Measurements from ENCODE around the gene GP1BB. TPM values are rescaled to one million over a fixed set of nuclear protein-coding genes. Genes with fewer than 3 reads are reported as not detected.
"Not testable (repeated sequence)": the region's sequence is repeated elsewhere in the genome, so short reads cannot be mapped to it uniquely, and the experiment has no call there.

Gene GP1BB
- 11.2 and 12.3 TPM in 2 replicates for total RNA-seq (2014; rRNA removed; shearing (Covaris generic); ENCODE audit: low replicate concordance)

DNA sequence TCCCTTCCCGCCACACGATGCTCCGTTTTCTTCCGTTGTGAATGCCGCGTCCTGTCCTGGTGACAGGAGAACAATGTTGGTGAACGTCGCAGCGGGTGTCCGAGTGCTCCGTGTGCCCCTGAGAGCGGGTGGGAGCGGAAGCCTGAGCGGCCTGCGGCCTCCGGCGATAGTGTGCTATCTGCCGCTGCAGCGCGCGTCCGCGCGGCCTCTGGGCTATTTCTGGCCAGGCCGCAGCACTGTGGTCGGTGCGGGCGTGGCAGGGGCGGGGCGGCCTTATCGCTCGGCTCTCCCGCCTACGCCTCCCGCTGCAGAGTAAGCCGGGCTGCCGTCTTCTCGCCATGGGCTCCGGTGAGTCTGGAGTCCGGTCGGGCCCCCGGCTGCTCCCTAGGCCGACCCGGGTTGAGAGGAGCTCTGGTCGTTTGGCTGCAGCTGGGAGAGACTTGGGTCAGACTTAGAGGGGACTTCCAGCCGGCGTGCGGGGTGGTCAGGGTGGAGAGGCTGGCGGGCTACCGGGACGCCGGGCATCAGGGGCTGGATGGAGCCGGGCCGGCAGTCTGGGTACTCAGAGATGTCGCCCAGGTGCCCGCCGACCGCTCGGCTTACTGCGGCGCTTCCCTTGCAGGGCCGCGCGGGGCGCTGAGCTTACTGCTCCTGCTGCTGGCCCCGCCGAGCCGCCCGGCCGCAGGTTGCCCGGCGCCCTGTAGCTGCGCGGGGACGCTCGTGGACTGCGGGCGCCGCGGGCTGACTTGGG, at the start of gene GP1BB:
GP1BB (plus strand) TSS at position 308 of the 751 bp plus-strand sequence; CDS start at position 339, 31 bp downstream.
- no peak for DNase-seq (ENCODE audit: low read depth)
- in situ Hi-C loops (cut with HindIII; ENCODE audit: low pct_unique_long_range_greater_than_20kb, low sequenced_read_pairs), result no loop called here

DNA sequence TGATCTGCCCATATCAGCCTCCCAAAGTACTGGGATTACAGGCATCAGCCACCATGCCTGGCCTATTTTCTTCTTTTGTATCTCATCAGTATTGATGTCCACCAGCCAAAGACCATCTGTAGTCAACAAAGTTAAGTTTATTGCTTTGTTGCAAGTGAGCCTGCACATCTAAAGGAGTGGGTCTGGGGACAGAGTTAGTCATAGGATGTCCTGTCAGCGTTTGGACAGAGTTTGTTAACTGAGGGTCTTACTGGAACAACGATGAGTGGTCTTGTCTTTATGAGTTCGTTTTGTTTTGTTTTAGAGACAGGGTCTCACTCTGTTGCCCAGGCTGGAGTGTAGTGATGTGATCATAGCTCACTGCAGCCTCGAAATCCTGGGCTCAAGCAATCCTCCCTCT, 49.7 kb upstream of the GP1BB start:
- no peak for DNase-seq (ENCODE audit: low read depth)
- in situ Hi-C loops (cut with HindIII; ENCODE audit: low pct_unique_long_range_greater_than_20kb, low sequenced_read_pairs), result no loop called here

DNA sequence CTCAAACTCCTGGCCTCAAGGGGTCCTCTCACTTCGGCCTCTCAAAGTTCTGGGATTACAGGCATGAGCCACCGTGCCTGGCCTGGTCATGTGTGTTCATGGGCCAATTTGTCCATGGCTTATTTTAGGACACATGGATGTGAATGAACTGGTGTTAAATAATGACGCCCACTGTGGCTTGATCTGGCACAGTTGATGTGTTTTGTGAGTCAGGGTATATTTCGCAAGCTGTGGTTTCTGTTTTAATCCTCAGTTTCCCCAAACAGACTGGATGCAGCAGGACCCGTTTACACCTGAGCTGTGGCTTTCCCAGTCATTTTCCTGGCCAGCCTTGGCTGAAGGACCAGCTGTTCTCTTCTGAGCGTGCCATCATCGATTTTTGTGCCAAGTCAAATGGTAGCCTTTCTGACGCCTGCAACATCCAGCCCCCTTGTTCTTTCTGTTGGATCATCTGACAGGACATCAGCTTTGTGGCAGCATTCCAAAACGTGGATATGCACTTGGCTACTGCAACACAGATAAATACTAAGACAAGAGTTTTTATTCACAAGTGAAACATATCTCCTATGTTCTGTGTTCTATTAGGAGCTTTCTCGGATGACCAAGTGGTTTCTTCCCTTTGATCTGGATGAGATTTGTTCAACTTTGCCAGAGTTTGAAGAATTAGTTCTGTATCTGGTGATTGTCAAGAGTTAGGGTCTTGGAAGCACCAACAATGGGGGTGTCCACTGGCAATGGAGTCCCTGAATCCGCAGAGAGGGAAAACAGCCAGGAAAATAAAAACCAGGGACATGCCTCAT, 49.0 kb upstream of the GP1BB start:
- in situ Hi-C loops (cut with HindIII; ENCODE audit: low pct_unique_long_range_greater_than_20kb, low sequenced_read_pairs), result no loop called here
- no peak for DNase-seq (ENCODE audit: low read depth)

DNA sequence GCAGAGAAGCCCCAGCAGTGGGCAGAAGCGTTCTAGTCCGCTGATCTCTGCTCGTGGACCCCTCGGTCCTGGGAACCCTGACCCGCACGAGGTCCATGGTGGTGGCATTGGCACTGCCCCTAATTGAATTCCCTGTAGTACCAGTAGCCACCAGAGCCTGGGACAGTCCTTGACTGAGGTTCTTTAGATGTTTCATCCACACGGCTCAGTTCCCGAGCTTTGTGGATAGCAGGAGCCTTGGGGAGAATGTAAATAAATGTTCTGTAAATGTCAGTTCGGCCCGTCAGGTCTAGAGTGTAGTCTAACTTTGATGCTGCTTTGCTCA, 48.4 kb upstream of the GP1BB start:
- in situ Hi-C loops (cut with HindIII; ENCODE audit: low pct_unique_long_range_greater_than_20kb, low sequenced_read_pairs), result no loop called here
- no peak for DNase-seq (ENCODE audit: low read depth)

DNA sequence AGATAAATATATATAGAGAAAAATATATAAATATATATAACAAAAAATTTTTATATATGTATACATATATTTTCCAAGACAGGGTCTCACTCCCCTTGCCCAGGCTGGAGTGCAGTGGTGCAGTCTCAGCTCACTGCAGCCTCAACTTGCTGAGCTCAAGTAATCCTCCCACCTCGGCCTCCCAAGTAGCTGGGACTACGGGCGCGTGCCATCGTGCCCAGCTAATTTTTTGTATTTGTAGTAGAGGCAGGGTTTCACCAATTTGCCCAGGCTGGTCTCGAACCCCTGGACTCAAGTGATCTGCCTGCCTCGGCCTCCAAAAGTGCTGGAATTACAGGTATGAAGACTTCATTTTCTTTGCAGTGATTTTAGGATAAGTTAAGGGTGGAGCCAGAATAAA, 47.9 kb upstream of the GP1BB start:
- in situ Hi-C loops (cut with HindIII; ENCODE audit: low pct_unique_long_range_greater_than_20kb, low sequenced_read_pairs), result no loop called here
- DNase-seq (ENCODE audit: low read depth), result no peak

DNA sequence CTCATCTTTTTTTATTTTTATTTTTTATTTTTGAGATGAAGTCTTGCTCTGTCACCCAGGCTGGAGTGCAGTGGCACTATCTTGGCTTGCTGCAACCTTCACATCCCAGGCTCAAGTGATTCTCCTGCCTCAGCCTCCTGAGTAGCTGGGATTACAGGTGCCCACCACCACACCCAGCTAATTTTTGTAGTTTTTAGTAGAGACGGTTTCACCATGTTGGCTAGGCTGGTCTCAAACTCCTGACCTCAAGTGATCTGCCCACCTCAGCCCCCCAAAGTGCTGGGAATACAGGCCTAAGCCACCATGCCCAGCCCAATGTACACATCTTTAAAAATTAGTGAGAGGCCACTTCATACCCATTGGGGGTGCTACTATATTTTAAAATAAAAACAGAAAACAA, 46.9 kb upstream of the GP1BB start:
- in situ Hi-C loops (cut with HindIII; ENCODE audit: low pct_unique_long_range_greater_than_20kb, low sequenced_read_pairs); DNase-seq (ENCODE audit: low read depth): not testable (repeated sequence)

DNA sequence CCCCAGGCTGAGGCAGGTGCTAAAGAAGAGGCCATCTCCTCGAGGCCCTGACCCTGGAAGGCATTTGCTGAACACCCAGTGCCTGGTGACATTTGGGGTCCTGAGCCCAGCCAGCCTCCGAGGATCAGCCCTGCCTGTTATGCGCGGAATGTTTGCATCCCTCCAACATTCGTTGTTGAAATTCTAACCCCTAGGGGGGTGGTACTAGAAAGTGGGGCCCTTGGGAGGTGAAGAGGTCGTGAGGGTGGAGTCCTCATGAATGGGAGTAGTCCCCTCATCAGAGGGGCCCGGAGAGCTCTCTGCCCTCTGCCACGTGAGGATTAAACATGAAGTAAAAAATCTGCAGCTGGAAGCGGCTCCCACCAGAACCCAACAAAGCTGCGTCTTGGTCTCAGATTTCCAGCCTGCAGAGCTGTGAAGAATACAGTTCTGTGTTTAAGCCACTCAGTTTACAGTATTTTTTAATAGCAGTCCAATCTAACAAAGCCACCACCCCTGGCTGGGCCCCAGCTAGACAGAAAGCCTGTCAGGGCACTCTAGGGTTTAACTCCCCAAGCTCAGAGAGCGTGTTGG, 44.3 kb upstream of the GP1BB start:
- in situ Hi-C loops (cut with HindIII; ENCODE audit: low pct_unique_long_range_greater_than_20kb, low sequenced_read_pairs), result no loop called here
- DNase-seq (ENCODE audit: low read depth), result no peak

DNA sequence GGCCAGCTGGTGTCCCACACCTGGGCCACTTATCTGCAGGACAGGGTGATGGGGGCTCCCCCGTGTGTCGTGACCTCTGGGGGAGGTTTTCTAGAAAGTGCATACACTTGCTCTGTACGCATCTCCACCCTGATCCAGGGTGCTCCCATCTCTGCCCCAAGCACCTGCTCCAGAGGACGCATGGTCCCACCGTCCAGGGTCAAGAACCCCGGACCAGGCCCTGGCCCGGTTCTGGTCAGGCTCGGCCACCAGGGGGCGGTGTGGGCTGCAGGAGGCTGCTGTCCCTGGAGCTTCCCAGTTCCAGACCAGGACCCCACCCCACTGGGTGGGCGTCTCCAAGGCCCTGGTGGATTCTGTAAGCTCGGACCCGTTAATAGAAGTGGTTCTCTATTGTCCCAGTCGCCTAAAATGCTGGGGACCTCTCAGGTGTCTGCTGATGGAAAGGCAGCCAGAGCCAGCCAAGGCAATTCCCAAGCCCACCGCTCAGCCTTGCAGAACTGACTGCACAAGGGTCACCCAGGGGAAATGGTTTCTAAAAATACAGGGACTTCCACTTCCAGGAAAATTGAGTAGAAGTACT, 43.7 kb upstream of the GP1BB start:
- no peak for DNase-seq (ENCODE audit: low read depth)
- in situ Hi-C loops (cut with HindIII; ENCODE audit: low pct_unique_long_range_greater_than_20kb, low sequenced_read_pairs), result no loop called here

DNA sequence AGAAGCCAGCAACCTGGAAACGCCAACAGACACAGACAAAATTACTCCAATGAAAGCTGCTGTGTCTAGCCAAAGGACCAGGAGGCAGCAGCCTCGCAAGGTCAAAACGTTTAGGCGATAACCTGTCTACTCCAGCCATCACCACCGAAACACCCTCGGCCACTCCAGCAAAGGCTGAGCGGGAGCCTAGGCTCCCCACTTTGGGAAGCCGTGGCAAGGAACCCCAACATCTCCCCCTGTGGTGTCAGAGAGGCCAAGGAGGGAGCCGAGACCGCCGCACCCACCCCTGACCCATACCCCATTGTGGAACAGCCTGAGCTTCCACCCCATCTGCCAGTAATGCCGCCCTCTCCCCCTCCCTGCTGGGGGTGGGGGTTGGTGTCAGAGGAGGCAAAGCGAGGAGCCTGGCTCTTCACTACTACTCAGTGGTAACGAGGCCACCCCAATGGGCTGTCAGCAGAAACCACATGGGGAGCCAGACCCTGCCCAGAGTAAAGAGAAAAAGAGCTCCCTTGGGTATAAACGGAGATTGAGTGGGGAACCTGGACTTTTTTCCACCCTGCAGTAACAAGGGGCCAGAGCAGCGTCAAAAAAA, 43.0 kb upstream of the GP1BB start:
- DNase-seq (ENCODE audit: low read depth), result no peak
- in situ Hi-C loops (cut with HindIII; ENCODE audit: low pct_unique_long_range_greater_than_20kb, low sequenced_read_pairs), result no loop called here

DNA sequence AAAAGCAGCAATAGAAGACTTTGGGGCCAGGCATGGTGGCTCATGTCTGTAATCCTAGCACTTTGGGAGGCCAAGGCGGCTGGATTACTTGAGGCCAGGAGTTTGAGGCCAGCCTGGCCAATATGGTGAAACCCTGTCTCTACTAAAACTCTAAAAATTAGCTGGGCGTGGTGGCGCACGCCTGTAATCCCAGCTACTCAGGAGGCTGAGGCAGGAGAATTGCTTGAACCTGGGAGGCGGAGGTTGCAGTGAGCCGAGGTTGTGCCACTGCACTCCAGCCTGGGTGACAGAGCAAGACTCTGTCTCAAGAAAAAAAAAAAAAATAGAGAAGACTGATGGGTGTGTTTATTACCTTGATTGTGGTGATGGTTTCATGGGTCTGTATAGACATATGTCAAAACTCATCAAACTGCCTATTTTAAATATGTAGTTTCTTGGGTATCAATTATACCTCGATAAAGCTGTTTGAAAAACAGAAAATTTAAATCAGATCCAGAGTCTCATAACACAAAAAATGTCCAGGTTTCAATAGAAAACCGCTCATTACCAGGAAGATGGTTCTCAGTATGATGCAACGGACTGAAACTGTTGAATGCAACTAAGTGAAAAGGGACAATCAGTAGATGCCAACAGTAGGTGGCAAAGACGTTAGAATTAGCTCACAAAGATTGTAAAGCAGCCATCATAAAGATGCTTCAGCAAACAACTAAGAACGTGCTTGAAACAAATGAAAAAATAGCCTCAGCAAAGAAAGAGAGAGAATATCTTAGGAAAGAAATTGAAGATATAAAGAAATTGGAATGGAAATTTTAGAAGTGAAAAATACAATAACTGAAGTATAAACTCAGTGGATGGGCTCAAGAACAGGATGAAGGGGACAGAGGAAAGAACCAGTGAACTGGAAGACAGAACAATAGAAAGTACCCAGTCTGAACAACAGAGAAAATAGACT, 42.2 kb upstream of the GP1BB start:
- in situ Hi-C loops (cut with HindIII; ENCODE audit: low pct_unique_long_range_greater_than_20kb, low sequenced_read_pairs), result no loop called here

DNA sequence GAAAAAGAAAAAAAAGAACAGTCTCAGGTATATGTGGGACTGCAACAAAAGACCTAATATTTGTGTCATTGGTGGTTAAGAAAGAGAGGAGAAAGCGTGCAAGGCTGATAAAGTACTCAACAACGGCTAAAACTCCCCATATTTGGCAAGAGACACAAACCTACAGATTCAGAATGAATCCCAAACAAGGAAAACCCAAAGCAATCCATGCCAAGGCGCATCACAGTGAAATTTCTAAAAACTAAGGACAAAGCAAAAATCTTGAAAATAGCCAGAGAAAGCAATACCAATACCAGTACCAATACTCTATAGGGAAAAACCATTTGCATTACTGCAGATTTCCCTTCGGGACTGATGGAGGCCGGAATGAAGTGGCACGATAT, 41.5 kb upstream of the GP1BB start:
- in situ Hi-C loops (cut with HindIII; ENCODE audit: low pct_unique_long_range_greater_than_20kb, low sequenced_read_pairs), result no loop called here
- DNase-seq (ENCODE audit: low read depth), result no peak

More for the DNA sequence above, 42.2 kb upstream of the GP1BB start:
- no peak for DNase-seq (ENCODE audit: low read depth)

DNA sequence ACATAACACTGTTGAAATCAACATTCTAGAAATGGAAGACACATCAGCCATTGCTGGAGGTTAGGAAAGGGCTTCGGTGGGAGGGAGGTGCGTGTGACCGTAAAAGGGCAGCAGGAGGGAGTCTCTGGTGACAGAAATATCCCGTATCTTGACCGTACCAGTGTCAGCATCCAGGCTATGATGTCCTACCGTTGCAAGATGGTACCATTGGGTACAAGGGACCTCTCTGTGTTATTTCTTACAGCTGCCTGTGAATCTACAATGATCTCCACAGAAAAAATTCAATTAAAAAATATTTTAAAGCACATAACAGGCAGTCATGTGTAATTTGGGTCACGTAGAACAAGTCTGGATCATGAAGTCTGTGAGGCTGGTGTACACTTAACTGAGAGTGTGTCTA, 36.4 kb upstream of the GP1BB start:
- in situ Hi-C loops (cut with HindIII; ENCODE audit: low pct_unique_long_range_greater_than_20kb, low sequenced_read_pairs), result no loop called here
- no peak for DNase-seq (ENCODE audit: low read depth)

DNA sequence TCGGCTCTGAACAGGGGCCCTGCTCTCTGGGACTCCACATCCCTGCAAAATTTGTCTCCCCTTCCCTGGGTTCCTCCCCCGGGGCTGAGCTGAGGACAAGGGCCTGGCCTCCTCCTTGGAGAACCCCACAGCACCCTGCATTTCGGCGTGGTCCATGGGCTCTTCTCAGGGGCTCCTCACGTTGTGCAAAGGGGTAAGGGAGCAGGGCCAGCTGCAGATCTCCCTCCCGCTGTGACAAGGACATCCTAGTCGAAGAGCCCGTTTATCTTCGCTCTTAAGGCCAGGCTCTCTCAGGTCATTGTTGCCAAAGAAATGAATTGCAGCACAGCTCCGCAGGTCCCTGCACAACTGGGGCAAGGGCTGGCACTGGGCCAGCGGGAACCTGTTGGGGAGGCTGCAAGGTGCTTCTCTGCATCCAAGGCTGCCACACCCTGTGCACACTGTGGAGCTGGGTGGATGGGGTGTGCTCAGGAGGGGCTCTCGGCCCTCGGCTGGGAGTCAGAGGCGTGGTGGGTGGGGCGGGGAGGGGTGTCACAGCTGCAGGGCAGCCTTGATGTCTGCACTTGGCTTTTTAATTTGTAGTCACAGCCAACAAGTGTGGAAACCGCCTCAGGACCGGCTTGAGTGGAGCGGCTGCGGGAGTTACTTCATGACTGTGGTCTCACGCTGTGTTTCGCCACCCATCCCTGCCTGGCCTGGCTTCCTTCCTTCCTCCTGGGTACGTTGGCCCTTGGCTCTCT, 35.6 kb upstream of the GP1BB start:
- in situ Hi-C loops (cut with HindIII; ENCODE audit: low pct_unique_long_range_greater_than_20kb, low sequenced_read_pairs), result no loop called here
- DNase-seq (ENCODE audit: low read depth), result no peak

DNA sequence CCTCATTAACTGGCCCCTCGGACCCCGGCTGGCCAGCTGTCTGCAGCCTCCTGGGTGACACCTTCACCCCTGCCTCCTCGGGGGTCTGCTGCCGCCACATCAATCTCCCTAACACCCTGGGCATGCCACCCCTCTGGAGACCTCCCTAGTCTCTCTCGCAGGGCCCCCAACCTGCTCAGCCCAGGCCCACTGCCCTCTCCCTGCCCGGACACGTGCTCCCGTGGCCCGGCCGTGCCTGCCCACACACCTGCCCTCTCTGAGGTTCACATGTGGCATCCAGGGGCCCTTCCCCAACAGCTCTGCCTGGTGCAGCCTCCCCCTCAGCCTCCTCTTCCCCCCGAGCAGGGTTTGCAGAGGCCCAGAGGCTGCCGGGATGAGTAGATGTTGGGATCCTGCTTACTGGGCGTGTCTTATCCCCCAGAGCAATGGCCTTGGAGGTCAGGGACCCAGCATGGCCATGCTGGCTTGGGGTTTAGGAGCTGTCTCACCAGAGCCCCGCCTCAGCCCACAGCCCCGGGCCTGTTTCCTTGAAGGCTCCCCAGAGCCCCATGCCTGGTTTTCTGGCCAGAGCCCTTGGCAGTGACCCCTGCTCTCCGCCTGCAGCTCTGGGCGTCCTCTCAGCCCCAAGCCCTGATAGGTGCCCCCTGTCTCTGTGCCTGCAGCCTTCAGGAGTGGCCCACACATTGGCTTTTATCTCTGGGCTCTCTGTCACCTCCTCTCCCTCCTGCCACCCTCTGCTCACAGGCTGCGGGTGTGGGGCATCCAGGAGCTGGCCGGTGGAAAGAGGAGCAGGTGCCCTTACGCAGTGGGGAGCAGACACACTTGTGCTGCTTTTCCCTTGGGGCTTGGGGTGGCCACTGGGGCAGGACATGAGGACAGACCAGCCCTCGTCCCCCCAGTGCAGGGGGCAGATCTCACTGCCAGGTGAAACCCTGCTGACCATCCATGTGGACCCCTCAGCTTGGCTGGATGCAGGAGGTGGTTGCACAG, 34.7 kb upstream of the GP1BB start:
- no peak for DNase-seq (ENCODE audit: low read depth)
- in situ Hi-C loops (cut with HindIII; ENCODE audit: low pct_unique_long_range_greater_than_20kb, low sequenced_read_pairs), result no loop called here

DNA sequence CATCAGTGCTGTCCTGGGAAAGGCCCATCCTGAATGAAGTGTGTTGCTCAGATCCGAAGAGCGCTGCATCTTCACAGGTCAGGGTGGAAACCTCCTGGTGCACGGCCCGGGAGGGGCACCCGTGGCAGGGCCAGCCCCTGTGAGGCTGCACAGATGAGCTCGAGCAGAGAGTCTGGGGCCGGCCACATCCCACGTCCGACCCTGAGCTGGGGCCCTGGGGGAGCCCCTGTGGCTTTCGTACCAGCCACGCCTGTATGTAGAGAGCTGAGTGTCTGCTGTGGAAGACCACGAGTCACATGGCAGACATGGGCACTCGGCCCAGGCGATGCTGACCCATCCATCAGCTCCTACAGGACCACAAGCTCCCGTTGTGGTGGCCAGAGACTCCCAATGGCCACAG, 33.9 kb upstream of the GP1BB start:
- in situ Hi-C loops (cut with HindIII; ENCODE audit: low pct_unique_long_range_greater_than_20kb, low sequenced_read_pairs), result no loop called here
- no peak for DNase-seq (ENCODE audit: low read depth)

Data from Caki2 (cell line).